ENCODE results near the gene DOCK6. TPM values are rescaled to one million over a fixed set of nuclear protein-coding genes. Genes with fewer than 3 reads are reported as not detected.

DOCK6 gene
- total and polyA plus RNA-seq, 2 of the 13 experiments (the other 11 are each of a cell fraction or from before 2014, with no cell fraction given), result 5.4 to 38.1 TPM

DNA sequence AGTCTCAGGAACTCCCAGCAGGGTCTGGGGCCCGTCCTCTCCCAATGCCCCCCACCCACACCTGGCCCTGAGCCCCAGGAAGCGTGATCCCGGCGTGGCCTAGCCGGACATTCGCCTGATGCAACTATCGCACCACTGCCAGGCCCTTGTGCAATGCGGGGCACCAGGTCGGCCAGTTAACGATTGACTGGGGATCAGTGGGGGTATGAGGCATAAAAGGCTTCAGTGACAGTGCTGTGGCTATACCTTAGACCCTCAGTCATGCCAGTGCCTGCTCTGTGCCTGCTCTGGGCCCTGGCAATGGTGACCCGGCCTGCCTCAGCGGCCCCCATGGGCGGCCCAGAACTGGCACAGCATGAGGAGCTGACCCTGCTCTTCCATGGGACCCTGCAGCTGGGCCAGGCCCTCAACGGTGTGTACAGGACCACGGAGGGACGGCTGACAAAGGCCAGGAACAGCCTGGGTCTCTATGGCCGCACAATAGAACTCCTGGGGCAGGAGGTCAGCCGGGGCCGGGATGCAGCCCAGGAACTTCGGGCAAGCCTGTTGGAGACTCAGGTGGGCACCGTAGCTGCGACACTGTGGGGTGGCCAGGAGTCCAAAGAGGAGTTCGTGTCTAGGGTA is 22.8 kb downstream of the DOCK6 start, which contains the start of gene ANGPTL8 (continued):
- TF ChIP-seq, protein P1, sequence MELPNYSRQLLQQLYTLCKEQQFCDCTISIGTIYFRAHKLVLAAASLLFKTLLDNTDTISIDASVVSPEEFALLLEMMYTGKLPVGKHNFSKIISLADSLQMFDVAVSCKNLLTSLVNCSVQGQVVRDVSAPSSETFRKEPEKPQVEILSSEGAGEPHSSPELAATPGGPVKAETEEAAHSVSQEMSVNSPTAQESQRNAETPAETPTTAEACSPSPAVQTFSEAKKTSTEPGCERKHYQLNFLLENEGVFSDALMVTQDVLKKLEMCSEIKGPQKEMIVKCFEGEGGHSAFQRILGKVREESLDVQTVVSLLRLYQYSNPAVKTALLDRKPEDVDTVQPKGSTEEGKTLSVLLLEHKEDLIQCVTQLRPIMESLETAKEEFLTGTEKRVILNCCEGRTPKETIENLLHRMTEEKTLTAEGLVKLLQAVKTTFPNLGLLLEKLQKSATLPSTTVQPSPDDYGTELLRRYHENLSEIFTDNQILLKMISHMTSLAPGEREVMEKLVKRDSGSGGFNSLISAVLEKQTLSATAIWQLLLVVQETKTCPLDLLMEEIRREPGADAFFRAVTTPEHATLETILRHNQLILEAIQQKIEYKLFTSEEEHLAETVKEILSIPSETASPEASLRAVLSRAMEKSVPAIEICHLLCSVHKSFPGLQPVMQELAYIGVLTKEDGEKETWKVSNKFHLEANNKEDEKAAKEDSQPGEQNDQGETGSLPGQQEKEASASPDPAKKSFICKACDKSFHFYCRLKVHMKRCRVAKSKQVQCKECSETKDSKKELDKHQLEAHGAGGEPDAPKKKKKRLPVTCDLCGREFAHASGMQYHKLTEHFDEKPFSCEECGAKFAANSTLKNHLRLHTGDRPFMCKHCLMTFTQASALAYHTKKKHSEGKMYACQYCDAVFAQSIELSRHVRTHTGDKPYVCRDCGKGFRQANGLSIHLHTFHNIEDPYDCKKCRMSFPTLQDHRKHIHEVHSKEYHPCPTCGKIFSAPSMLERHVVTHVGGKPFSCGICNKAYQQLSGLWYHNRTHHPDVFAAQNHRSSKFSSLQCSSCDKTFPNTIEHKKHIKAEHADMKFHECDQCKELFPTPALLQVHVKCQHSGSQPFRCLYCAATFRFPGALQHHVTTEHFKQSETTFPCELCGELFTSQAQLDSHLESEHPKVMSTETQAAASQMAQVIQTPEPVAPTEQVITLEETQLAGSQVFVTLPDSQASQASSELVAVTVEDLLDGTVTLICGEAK (IDR thresholded peaks at IDR 0.05), result no peak
- TF ChIP-seq, protein P1 (CRISPR knock-in tag; IDR thresholded peaks at IDR 0.05), result no peak; the same call in 1 of the 2 replicates
- TF ChIP-seq CSRNP2 (CRISPR knock-in tag; conservative IDR thresholded peaks at IDR 0.05; ENCODE audit: low read depth) (no peak), NRL (CRISPR knock-in tag; IDR thresholded peaks at IDR 0.05; ENCODE audit: borderline replicate concordance) (peak; percentile 85; the same call in 1 of the 2 replicates), UBTF (CRISPR knock-in tag; IDR thresholded peaks at IDR 0.05) (peak; percentile 87), ZNF430 (CRISPR knock-in tag; IDR thresholded peaks at IDR 0.05) (0 out of 2 replicates have a peak, but pooled peaks have one; percentile 21), ERF (CRISPR knock-in tag; IDR thresholded peaks at IDR 0.05) (peak; percentile 93)
- TF ChIP-seq, protein P2, sequence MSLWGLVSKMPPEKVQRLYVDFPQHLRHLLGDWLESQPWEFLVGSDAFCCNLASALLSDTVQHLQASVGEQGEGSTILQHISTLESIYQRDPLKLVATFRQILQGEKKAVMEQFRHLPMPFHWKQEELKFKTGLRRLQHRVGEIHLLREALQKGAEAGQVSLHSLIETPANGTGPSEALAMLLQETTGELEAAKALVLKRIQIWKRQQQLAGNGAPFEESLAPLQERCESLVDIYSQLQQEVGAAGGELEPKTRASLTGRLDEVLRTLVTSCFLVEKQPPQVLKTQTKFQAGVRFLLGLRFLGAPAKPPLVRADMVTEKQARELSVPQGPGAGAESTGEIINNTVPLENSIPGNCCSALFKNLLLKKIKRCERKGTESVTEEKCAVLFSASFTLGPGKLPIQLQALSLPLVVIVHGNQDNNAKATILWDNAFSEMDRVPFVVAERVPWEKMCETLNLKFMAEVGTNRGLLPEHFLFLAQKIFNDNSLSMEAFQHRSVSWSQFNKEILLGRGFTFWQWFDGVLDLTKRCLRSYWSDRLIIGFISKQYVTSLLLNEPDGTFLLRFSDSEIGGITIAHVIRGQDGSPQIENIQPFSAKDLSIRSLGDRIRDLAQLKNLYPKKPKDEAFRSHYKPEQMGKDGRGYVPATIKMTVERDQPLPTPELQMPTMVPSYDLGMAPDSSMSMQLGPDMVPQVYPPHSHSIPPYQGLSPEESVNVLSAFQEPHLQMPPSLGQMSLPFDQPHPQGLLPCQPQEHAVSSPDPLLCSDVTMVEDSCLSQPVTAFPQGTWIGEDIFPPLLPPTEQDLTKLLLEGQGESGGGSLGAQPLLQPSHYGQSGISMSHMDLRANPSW (CRISPR knock-in tag; IDR thresholded peaks at IDR 0.05; ENCODE audit: borderline replicate concordance), result peak; percentile 77; the same call in 1 of the 2 replicates
- TF ChIP-seq, protein P3, sequence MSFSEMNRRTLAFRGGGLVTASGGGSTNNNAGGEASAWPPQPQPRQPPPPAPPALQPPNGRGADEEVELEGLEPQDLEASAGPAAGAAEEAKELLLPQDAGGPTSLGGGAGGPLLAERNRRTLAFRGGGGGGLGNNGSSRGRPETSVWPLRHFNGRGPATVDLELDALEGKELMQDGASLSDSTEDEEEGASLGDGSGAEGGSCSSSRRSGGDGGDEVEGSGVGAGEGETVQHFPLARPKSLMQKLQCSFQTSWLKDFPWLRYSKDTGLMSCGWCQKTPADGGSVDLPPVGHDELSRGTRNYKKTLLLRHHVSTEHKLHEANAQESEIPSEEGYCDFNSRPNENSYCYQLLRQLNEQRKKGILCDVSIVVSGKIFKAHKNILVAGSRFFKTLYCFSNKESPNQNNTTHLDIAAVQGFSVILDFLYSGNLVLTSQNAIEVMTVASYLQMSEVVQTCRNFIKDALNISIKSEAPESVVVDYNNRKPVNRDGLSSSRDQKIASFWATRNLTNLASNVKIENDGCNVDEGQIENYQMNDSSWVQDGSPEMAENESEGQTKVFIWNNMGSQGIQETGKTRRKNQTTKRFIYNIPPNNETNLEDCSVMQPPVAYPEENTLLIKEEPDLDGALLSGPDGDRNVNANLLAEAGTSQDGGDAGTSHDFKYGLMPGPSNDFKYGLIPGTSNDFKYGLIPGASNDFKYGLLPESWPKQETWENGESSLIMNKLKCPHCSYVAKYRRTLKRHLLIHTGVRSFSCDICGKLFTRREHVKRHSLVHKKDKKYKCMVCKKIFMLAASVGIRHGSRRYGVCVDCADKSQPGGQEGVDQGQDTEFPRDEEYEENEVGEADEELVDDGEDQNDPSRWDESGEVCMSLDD (CRISPR knock-in tag; IDR thresholded peaks at IDR 0.05; ENCODE audit: borderline replicate concordance), result peak; percentile 70; the same call in 1 of the 2 replicates

Data from HepG2 (cell line).